PC-3 (cell line): ENCODE measurements around the gene LSR. TPM values are rescaled to one million over a fixed set of nuclear protein-coding genes. Genes with fewer than 3 reads are reported as not detected.
A peak's percentile ranks its signal among the peaks of the same experiment; 100 is the strongest.

Source experiments
- ATAC-seq: fragments of 200-7000 bp; cut with Tn5 transposase; 2 replicates; pipeline ENCODE4 v1.9.1; 2020; ENCODE audit warnings: mild to moderate bottlenecking, moderate library complexity
- BruUV-seq: library from RNA; stranded (reverse); fragments of 400-500 nt; replicated peaks from 2 replicates; lab custom pipeline; 2021; lab: Mats Ljungman, UMichigan
- CTCF ChIA-PET: fragments of 300-600 bp; sonication (Branson Sonifier 250); formaldehyde crosslinking; loops from one replicate; lab custom pipeline; 2022; ENCODE audit warnings: antibody characterized with exemption; lab: Charles Lee
- POLR2A ChIA-PET: fragments of 300-600 bp; sonication (Branson Sonifier 250); formaldehyde crosslinking; loops from one replicate; lab custom pipeline; 2022; ENCODE audit warnings: antibody characterized with exemption; ENCODE audit not compliant: unreplicated experiment; lab: Charles Lee
- DNase-seq: peaks from one replicate; pipeline ENCODE4 v3.0.0-alpha.2; 2015
- H2AFZ ChIP-seq: fragments of 300-600 bp; sonication (generic); 2 replicates; pipeline ENCODE4 v1.6.0; 2016; ENCODE audit warnings: antibody characterized with exemption, low read length
- H3F3A ChIP-seq: fragments of 300-600 bp; sonication (generic); one replicate; pipeline ENCODE4 v1.6.0; 2017; ENCODE audit warnings: antibody characterized with exemption, low read length, control low read depth, mild to moderate bottlenecking; ENCODE audit not compliant: unreplicated experiment
- H3K27ac ChIP-seq: fragments of 300-600 bp; sonication (generic); 2 replicates; pipeline ENCODE4 v1.5.1; 2016; ENCODE audit warnings: mild to moderate bottlenecking, low read length
- H3K27me3 ChIP-seq: fragments of 300-600 bp; sonication (generic); 2 replicates; pipeline ENCODE4 v1.6.1; 2016; ENCODE audit warnings: low read length, mixed read lengths
- H3K36me3 ChIP-seq: fragments of 300-600 bp; sonication (generic); 2 replicates; pipeline ENCODE4 v1.6.1; 2016; ENCODE audit warnings: low read depth, mixed run types, low read length, mixed read lengths
- H3K4me1 ChIP-seq: fragments of 300-600 bp; sonication (generic); 2 replicates; pipeline ENCODE4 v1.5.1; 2016; ENCODE audit warnings: low read length; ENCODE audit not compliant: insufficient read depth
- H3K4me2 ChIP-seq: fragments of 300-600 bp; sonication (generic); 2 replicates; pipeline ENCODE4 v1.6.0; 2016; ENCODE audit warnings: low read length
- H3K4me3 ChIP-seq: fragments of 300-600 bp; sonication (generic); 2 replicates; pipeline ENCODE4 v1.5.1; 2016; ENCODE audit warnings: mild to moderate bottlenecking, low read length, mixed read lengths
- H3K79me2 ChIP-seq: fragments of 300-600 bp; sonication (generic); 2 replicates; pipeline ENCODE4 v1.6.1; 2017; ENCODE audit warnings: low read length, mixed read lengths
- H3K9ac ChIP-seq: fragments of 300-600 bp; sonication (generic); 2 replicates; pipeline ENCODE4 v1.6.0; 2016; ENCODE audit warnings: mild to moderate bottlenecking, low read length
- H3K9me2 ChIP-seq: fragments of 300-600 bp; sonication (generic); replicated peaks from 2 replicates; pipeline ENCODE4 v1.6.1; 2016; ENCODE audit warnings: mixed run types, low read length, mixed read lengths
- H3K9me3 ChIP-seq: fragments of 300-600 bp; sonication (generic); 2 replicates; pipeline ENCODE4 v1.6.1; 2016; ENCODE audit warnings: low read length, mixed read lengths
- H4K20me1 ChIP-seq: fragments of 300-600 bp; sonication (generic); 2 replicates; pipeline ENCODE4 v1.6.1; 2016; ENCODE audit warnings: low read length, mixed read lengths
- CTCF ChIP-seq: fragments of 300-600 bp; sonication (generic); conservative IDR thresholded peaks from 2 replicates; pipeline ENCODE4 v1.5.1; 2017; ENCODE audit warnings: antibody characterized with exemption, low read depth, mild to moderate bottlenecking, low read length
- EZH2 ChIP-seq: fragments of 300-600 bp; sonication (generic); IDR thresholded peaks from one replicate; pipeline ENCODE4 v1.6.1; 2017; ENCODE audit warnings: antibody characterized with exemption, mild to moderate bottlenecking, low read length; ENCODE audit not compliant: unreplicated experiment
- EZH2phosphoT487 ChIP-seq: fragments of 300-600 bp; sonication (generic); IDR thresholded peaks from 2 replicates; pipeline ENCODE4 v1.6.1; 2018; ENCODE audit warnings: mild to moderate bottlenecking, antibody characterized with exemption, low read length, borderline replicate concordance
- intact Hi-C: fragments of 100-400 bp; cut with micrococcal nuclease; formaldehyde crosslinking; loops from 2 replicates; pipeline ENCODE4 v1.9.0; 2023
- total RNA-seq: library from RNA; depleted of rRNA; stranded (reverse); fragments of >200 nt; gene quantifications from 2 replicates; pipeline ENCODE4 v1.2.3, GENCODE V29; 2014

The LSR gene
- total RNA-seq, 1 experiment from 2014 or later: 91.0 TPM

DNA sequence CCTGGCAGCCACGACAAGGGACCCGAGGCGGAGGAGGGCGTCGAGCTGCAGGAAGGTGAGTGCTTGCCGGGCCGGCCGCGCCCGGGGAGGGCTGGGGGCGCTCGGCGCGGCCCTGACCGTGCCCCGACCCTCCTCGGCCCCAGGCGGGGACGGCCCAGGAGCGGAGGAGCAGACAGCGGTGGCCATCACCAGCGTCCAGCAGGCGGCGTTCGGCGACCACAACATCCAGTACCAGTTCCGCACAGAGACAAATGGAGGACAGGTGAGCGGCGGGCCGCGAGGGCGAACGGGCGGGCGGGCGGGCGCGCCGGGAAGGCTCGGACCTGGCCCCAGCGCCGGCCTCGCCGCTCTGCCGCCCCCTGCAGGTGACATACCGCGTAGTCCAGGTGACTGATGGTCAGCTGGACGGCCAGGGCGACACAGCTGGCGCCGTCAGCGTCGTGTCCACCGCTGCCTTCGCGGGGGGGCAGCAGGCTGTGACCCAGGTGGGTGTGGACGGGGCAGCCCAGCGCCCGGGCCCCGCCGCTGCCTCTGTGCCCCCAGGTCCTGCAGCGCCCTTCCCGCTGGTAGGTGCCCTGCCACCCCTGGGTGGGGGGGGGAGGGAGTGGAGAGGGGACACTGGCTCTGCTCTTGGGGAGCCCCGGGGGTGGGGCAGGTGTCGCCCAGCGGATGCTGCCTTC, 20.8 kb downstream of the LSR start:
- no TSS peak for BruUV-seq
- peaks cover 20% of the 10 kb centered on the region for H3K4me1 ChIP-seq
- H3F3A ChIP-seq: no peaks in the 10 kb centered on the region
- ChIA-PET CTCF (no interaction called here), POLR2A (no interaction called here)
- no peak overlapping the region for H3K27ac ChIP-seq
- DNase-seq (peak; percentile 76), ATAC-seq (peak; percentile 75)
- intact Hi-C loops: loop anchor here (5.0 kb wide), 1 partner anchor 238 kb away; no protein-coding TSS in a partner anchor
- H3K36me3 ChIP-seq: no peaks in the 10 kb centered on the region; the same call in 1 of the 2 replicates
- peak overlapping the region; percentile 82 for H3K4me2 ChIP-seq
- TF ChIP-seq EZH2: no peak
- TF ChIP-seq CTCF: peak; percentile 43
- no peaks in the 10 kb centered on the region for H3K27me3 ChIP-seq
- H3K79me2 ChIP-seq: peaks cover 17% of the 10 kb centered on the region; the same call in 1 of the 2 replicates
- no peaks in the 10 kb centered on the region for H3K9me2 ChIP-seq
- no peak overlapping the region for H2AFZ ChIP-seq
- H4K20me1 ChIP-seq: no peaks in the 10 kb centered on the region
- H3K9me3 ChIP-seq: no peaks in the 10 kb centered on the region
- H3K9ac ChIP-seq: peak overlapping the region; percentile 49; the same call in 1 of the 2 replicates
- peak overlapping the region; percentile 67 for H3K4me3 ChIP-seq

- no peak for ATAC-seq
- no peaks in the 10 kb centered on the region for H4K20me1 ChIP-seq
- peaks cover 17% of the 10 kb centered on the region; the same call in 1 of the 2 replicates for H3K79me2 ChIP-seq
- no peaks in the 10 kb centered on the region for H3F3A ChIP-seq
- BruUV-seq: TSS peak; percentile 30
- peak overlapping the region; percentile 82 for H3K4me2 ChIP-seq
- CTCF ChIA-PET: no interaction called here
- TF ChIP-seq CTCF (no peak), EZH2phosphoT487 (no peak), EZH2 (no peak)
- H3K9me2 ChIP-seq: no peaks in the 10 kb centered on the region
- no peak for DNase-seq
- POLR2A ChIA-PET: no interaction called here
- no peaks in the 10 kb centered on the region for H3K9me3 ChIP-seq
- H3K4me1 ChIP-seq: peaks cover 19% of the 10 kb centered on the region
- H3K4me3 ChIP-seq: peak overlapping the region; percentile 66
- no peak overlapping the region for H3K27ac ChIP-seq
- no peak overlapping the region for H2AFZ ChIP-seq
- H3K9ac ChIP-seq: no peak overlapping the region
- intact Hi-C loops: no loop called here
- H3K36me3 ChIP-seq: no peaks in the 10 kb centered on the region; the same call in 1 of the 2 replicates
- no peaks in the 10 kb centered on the region for H3K27me3 ChIP-seq
Measured at GRCh38 chr19:35270381-35270811, 21.6 kb downstream of the LSR start.

GRCh38 chr19:35271546-35271945, 22.7 kb downstream of the LSR start:
- no peak for TF ChIP-seq CTCF
- POLR2A ChIA-PET: no interaction called here

More at GRCh38 chr19:35271546-35271945, 22.7 kb downstream of the LSR start:
- Histone ChIP-seq H3K27me3 (no peaks in the 10 kb centered on the region), H3K9ac (no peak overlapping the region), H3K4me2 (no peak overlapping the region), H3K36me3 (no peaks in the 10 kb centered on the region; the same call in 1 of the 2 replicates), H3K9me2 (no peaks in the 10 kb centered on the region), H3K9me3 (no peaks in the 10 kb centered on the region), H4K20me1 (no peaks in the 10 kb centered on the region), H3K4me1 (peaks cover 13% of the 10 kb centered on the region), H3K4me3 (no peak overlapping the region), H3K27ac (no peak overlapping the region), H2AFZ (no peak overlapping the region), H3F3A (no peaks in the 10 kb centered on the region), H3K79me2 (peaks cover 17% of the 10 kb centered on the region; the same call in 1 of the 2 replicates)
- ATAC-seq: no peak
- intact Hi-C loops: no loop called here
- DNase-seq: no peak
- no TSS peak for BruUV-seq
- CTCF ChIA-PET: no interaction called here
